Lower lobe of right lung (tissue), 2 donors: ENCODE results near the gene GRIP2. TPM values are rescaled to one million over a fixed set of nuclear protein-coding genes. Genes with fewer than 3 reads are reported as not detected.

Experiments
- ATAC-seq, 2 donors: fragments of 200-7000 bp; cut with Tn5 transposase; one replicate each; pipeline ENCODE4 v1.9.1; 2020 to 2022; ENCODE audit warnings: mild to moderate bottlenecking in 2 of 2, moderate library complexity in 2 of 2
- DNase-seq: peaks from one replicate; pipeline ENCODE4 v3.0.0-alpha.2; 2020
- H3K27ac ChIP-seq: fragments of 200-600 bp; one replicate; pipeline ENCODE4 v1.8.0; 2022
- H3K27me3 ChIP-seq: fragments of 200-600 bp; one replicate; pipeline ENCODE4 v1.8.0; 2022; ENCODE audit warnings: low read depth
- H3K36me3 ChIP-seq: fragments of 200-600 bp; one replicate; pipeline ENCODE4 v1.8.0; 2022; ENCODE audit warnings: mild to moderate bottlenecking
- H3K4me1 ChIP-seq: fragments of 200-600 bp; one replicate; pipeline ENCODE4 v1.8.0; 2022
- H3K4me3 ChIP-seq: fragments of 200-600 bp; one replicate; pipeline ENCODE4 v1.8.0; 2022; ENCODE audit warnings: mild to moderate bottlenecking
- H3K9me3 ChIP-seq: fragments of 200-600 bp; one replicate; pipeline ENCODE4 v1.8.0; 2022
- intact Hi-C: fragments of 100-400 bp; cut with DNase I; formaldehyde crosslinking; loops from one replicate; pipeline ENCODE4 v1.11.0; 2022
- total RNA-seq: library from RNA; stranded (reverse); fragmentation: NEBNext Ultra II Directional; extraction: Animal tissue kit (Norgen Biotek cat#: 25700); gene quantifications from one replicate; pipeline ENCODE4 v1.2.1, GENCODE V29; 2021
- TF ChIP-seq, protein P1 (sequence below): fragments of 200-600 bp; IDR thresholded peaks from one replicate; pipeline ENCODE4 v1.8.0; 2022; ENCODE audit warnings: antibody characterized with exemption, mild to moderate bottlenecking
- donor health status: DM: no; HTN: yes; CAD: no; lungs with severe emphysema.

Gene GRIP2
- total RNA-seq, 1 donor from 2014 or later, result 1.1 TPM

DNA sequence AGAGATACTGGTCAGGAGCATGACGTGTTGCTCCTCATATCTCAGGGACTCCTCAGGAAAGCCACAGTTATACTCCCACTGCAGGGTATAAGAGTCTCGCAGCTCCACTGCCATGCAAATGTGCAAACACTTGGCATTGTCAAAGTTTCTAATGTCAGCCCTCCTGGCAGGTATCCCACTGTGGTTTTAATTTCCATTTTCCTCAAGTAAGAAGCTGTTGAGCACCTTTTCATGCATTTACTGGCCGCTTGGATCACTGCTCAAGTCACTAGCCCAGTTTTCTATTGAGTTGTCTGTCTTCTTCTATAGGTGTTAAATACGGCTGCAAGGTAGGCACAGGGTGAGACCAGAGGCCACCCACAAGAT lies 41.9 kb upstream of the GRIP2 start:
- DNase-seq, result no peak
- no peak overlapping the region for H3K27ac ChIP-seq
- no peaks in the 10 kb centered on the region for H3K9me3 ChIP-seq
- H3K36me3 ChIP-seq, result no peaks in the 10 kb centered on the region
- TF ChIP-seq, protein P1, sequence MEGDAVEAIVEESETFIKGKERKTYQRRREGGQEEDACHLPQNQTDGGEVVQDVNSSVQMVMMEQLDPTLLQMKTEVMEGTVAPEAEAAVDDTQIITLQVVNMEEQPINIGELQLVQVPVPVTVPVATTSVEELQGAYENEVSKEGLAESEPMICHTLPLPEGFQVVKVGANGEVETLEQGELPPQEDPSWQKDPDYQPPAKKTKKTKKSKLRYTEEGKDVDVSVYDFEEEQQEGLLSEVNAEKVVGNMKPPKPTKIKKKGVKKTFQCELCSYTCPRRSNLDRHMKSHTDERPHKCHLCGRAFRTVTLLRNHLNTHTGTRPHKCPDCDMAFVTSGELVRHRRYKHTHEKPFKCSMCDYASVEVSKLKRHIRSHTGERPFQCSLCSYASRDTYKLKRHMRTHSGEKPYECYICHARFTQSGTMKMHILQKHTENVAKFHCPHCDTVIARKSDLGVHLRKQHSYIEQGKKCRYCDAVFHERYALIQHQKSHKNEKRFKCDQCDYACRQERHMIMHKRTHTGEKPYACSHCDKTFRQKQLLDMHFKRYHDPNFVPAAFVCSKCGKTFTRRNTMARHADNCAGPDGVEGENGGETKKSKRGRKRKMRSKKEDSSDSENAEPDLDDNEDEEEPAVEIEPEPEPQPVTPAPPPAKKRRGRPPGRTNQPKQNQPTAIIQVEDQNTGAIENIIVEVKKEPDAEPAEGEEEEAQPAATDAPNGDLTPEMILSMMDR, result no peak
- intact Hi-C loops, result no loop called here
- no peak overlapping the region for H3K4me3 ChIP-seq
- H3K27me3 ChIP-seq, result no peaks in the 10 kb centered on the region
- no peaks in the 10 kb centered on the region for H3K4me1 ChIP-seq
- no peak for ATAC-seq

DNA sequence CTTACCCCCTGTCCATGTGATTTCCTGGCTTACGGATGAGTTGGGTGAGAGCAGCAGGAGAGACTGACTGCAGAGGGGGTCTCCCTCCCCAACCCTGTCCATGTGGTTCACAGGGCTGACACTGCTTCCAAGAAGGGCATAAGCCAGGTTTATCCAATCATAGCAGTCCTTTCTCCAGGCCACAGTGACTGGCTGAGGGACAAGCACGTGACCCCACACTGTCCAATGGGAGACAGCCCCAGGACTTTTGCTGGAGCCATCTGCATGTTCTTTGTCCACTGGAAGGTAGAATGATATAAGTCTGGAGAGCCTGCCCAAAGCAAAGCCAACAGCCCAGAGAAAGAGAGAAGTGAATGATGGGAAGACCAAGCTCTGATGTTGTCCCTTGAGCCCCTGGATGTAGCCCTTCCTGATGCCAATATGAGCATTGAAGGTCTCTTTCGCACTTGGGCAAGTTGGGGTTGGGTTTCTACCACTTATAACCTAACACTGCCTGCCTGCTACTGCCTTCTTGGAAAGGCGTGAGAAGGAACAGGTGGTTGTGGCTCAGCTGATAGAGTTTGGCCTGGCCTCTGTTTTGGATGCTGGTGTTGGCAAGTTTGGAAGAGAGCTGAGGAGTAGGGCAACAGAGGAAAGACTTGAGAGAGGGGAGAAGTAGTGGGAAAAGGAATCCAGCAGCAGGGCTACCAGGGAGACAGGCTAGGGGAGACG lies 41.3 kb upstream of the GRIP2 start:
- Histone ChIP-seq H3K36me3 (no peaks in the 10 kb centered on the region), H3K27ac (no peak overlapping the region), H3K4me1 (no peaks in the 10 kb centered on the region), H3K4me3 (no peak overlapping the region), H3K9me3 (no peaks in the 10 kb centered on the region), H3K27me3 (no peaks in the 10 kb centered on the region)
- DNase-seq (no peak), ATAC-seq (no peak)
- intact Hi-C loops, result no loop called here
- TF ChIP-seq, protein P1, result no peak

DNA sequence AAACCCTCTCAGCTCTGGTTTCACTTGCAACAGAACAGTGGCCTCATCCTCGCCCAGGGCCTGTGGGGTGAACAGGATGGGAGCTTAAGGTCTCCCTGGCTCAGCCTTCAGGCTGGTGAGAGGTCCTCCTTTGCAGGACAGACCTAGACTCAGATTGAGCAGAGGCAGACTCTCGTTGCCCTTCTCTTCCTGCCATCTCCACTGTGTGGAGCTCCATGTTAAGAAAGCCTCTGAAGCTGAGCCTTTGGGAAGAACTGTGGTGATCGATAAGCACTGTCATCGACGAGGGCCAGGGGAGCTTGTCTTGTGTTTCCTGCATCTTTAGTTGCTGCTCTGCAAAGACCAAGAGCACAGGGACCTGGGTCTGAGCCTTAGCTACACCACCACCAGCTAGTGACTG lies 37.8 kb upstream of the GRIP2 start:
- DNase-seq (no peak), ATAC-seq (no peak)
- no peak overlapping the region for H3K4me3 ChIP-seq
- H3K9me3 ChIP-seq, result no peaks in the 10 kb centered on the region
- H3K4me1 ChIP-seq, result no peaks in the 10 kb centered on the region
- no peaks in the 10 kb centered on the region for H3K36me3 ChIP-seq
- H3K27ac ChIP-seq, result no peak overlapping the region
- TF ChIP-seq, protein P1, result no peak
- no peaks in the 10 kb centered on the region for H3K27me3 ChIP-seq
- intact Hi-C loops, result no loop called here

DNA sequence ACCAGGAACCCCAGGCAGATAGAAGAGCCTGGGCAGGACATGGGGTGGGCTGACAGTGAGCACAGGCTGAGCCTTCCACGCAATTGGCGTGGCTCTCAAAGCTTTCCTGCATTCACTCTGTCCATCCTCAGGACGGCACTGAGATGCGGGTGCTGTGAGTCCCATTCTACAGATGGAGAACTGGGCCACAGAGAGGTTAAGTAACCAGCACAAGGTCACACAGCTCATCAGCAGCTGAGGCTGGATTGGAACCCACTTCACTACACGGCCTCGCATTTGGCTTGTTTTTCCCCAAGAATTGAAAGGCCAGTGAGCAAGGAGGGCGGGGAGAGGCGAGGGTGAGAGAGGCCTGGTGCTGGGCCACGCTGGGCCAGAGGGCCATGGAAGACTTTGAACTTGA lies 36.0 kb upstream of the GRIP2 start:
- ATAC-seq (no peak), DNase-seq (no peak)
- no peak overlapping the region for H3K4me3 ChIP-seq
- no peaks in the 10 kb centered on the region for H3K4me1 ChIP-seq
- no peaks in the 10 kb centered on the region for H3K9me3 ChIP-seq
- no peaks in the 10 kb centered on the region for H3K27me3 ChIP-seq
- no peaks in the 10 kb centered on the region for H3K36me3 ChIP-seq
- intact Hi-C loops, result no loop called here
- TF ChIP-seq, protein P1, result no peak
- no peak overlapping the region for H3K27ac ChIP-seq

DNA sequence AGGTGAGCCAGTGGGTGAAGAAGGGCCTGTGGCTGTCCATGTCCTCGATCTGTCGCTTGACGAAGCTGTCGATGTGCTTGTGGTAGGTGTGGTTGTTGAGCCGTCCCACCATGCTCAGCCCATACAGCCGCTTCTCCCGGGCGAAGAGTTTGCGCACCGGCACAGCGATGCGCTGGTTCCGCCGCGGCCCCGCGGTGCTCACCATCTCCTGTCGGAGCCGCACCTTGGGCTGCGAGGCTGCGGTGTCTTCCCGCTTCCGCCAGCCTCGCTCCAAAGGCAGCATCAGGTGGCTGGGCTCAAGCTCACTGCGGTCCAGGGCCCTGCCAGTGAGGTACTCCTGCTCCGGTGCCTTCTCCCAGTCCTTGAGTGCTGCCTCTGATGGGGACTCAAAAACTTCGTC lies 34.0 kb upstream of the GRIP2 start:
- Histone ChIP-seq H3K4me3 (no peak overlapping the region), H3K27ac (no peak overlapping the region), H3K27me3 (no peaks in the 10 kb centered on the region), H3K4me1 (no peaks in the 10 kb centered on the region), H3K9me3 (no peaks in the 10 kb centered on the region), H3K36me3 (no peaks in the 10 kb centered on the region)
- no peak for DNase-seq
- ATAC-seq, result peak in 1 of 2 donors; percentile 12
- TF ChIP-seq, protein P1, result no peak
- intact Hi-C loops, result no loop called here

DNA sequence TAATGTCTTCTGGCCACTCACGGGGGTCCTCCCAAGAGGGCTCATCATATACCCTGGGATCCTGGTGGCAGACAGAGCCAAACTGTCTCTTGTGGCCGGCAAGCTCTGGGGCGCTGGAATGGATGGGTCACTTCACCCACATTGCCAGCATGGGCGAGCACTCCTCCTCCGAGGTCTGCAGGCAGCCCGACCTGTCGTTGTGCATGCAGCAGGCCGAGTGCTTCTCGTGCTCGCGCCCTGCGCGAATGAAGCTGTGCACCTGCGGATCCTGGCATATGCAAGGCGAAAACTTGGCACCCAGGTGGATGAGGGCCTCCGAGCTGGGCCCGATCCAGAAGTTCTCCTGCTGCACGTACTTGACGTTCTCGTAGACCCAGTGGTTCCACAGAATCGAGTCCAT lies 33.6 kb upstream of the GRIP2 start:
- ATAC-seq (no peak), DNase-seq (no peak)
- Histone ChIP-seq H3K27me3 (no peaks in the 10 kb centered on the region), H3K36me3 (no peaks in the 10 kb centered on the region), H3K27ac (no peak overlapping the region), H3K4me1 (no peaks in the 10 kb centered on the region), H3K9me3 (no peaks in the 10 kb centered on the region), H3K4me3 (no peak overlapping the region)
- TF ChIP-seq, protein P1, result no peak
- intact Hi-C loops, result no loop called here
